ENCODE data around the gene TTC16. TPM values are rescaled to one million over a fixed set of nuclear protein-coding genes. Genes with fewer than 3 reads are reported as not detected.

The TTC16 gene
- 10 to 100 TPM in 1 of 5 donors, 1 to 10 TPM in 4; 4.6 to 31.8 (median 6.2) TPM for total RNA-seq
- 16.8 TPM for total RNA-seq (2013)
- total RNA-seq: 0.11 to 29.1 (median 7.4) reads per million in 29 experiments

GRCh38 chr9:127715470-127716337 is at the start of gene TTC16, which contains the start of gene PTRH1:
Gene TTC16 (plus strand): TSS chr9:127716079. CDS start chr9:127716146, 67 bp downstream.
Gene PTRH1 (minus strand): TSS chr9:127715663. CDS start chr9:127715639, 24 bp downstream.
- 9% methylated on average over 63 of the region's 65 CpGs for WGBS (ENCODE audit: insufficient coverage)
- Histone ChIP-seq H3K36me3 (ENCODE audit: control insufficient read depth in 2 of 2, extremely low read depth in 1 of 2, insufficient read depth in 1 of 2, low read length in 1 of 2) (peaks cover 0 to 4% of the 10 kb centered on the region in 2 donors), H3K4me1 (ENCODE audit: control insufficient read depth in 1 of 2, extremely low read depth in 1 of 2, insufficient read depth in 2 of 2, low read length in 2 of 2) (peaks cover 8 to 69% of the 10 kb centered on the region in 2 experiments), H3K27me3 (replicated peaks in 1 of 2; ENCODE audit: control insufficient read depth in 2 of 2, extremely low read depth in 1 of 2, insufficient read depth in 2 of 2, low read length in 1 of 2) (no peaks in the 10 kb centered on the region), H3K27ac (ENCODE audit: low read length) (peak within 1 kb of the TSS; percentile 75), H3K9me3 (no peaks in the 10 kb centered on the region), H3K4me3 (ENCODE audit: control insufficient read depth in 1 of 2, extremely low read depth in 1 of 2, low read length in 1 of 2) (peak within 1 kb of the TSS; percentile 78 to 97)
- POLR2A ChIA-PET: interaction anchor here in 1 of 2 donors (0.7 kb wide), 1 partner anchor 10 kb away, joined by 3 read pairs; no protein-coding TSS in a partner anchor
- CTCF ChIA-PET: interaction anchor here (0.6 to 2.3 kb wide), 7 partner anchors 19 to 259 kb away, joined by 3 to 20 read pairs (median 3); partner anchors contain the start of gene TOR2A (in 2 of the 2)
- H3K9me3 Mint-ChIP-seq: no peaks in the 10 kb centered on the region
- H3K36me3 Mint-ChIP-seq: no peaks in the 10 kb centered on the region
- peak within 1 kb of the TSS; percentile 91 to 95 for H3K27ac Mint-ChIP-seq
- peaks cover 34 to 46% (median 39%) of the 10 kb centered on the region in 3 donors for H3K4me1 Mint-ChIP-seq
- ATAC-seq (replicated peaks in 1 of 4): peak; percentile 92 to 95 (median 94)
- H3K4me3 Mint-ChIP-seq: peak within 1 kb of the TSS; percentile 94 to 98 (median 98)
- H3K27me3 Mint-ChIP-seq: no peaks in the 10 kb centered on the region
- DNase-seq: peak; percentile 89 to 98 (median 95)

- no peak for ATAC-seq (replicated peaks in 1 of 4)
- ChIA-PET POLR2A (interaction anchor here (0.5 to 0.6 kb wide), 2 partner anchors 492 to 923 kb away, joined by 5 to 6 read pairs; no protein-coding TSS in a partner anchor), CTCF (no interaction called here)
- Histone ChIP-seq H3K27me3 (replicated peaks in 1 of 2; ENCODE audit: control insufficient read depth in 2 of 2, extremely low read depth in 1 of 2, insufficient read depth in 2 of 2, low read length in 1 of 2) (peaks cover 0 to 4% of the 10 kb centered on the region in 2 experiments), H3K4me1 (ENCODE audit: control insufficient read depth in 1 of 2, extremely low read depth in 1 of 2, insufficient read depth in 2 of 2, low read length in 2 of 2) (no peaks in the 10 kb centered on the region), H3K4me3 (ENCODE audit: control insufficient read depth in 1 of 2, extremely low read depth in 1 of 2, low read length in 1 of 2) (no peak overlapping the region), H3K9me3 (no peaks in the 10 kb centered on the region), H3K36me3 (ENCODE audit: control insufficient read depth in 2 of 2, extremely low read depth in 1 of 2, insufficient read depth in 1 of 2, low read length in 1 of 2) (no peaks in the 10 kb centered on the region), H3K27ac (ENCODE audit: low read length) (no peak overlapping the region)
- Mint-ChIP-seq H3K36me3 (peaks cover 27% of the 10 kb centered on the region), H3K4me3 (no peak overlapping the region), H3K27me3 (no peaks in the 10 kb centered on the region), H3K27ac (no peak overlapping the region), H3K9me3 (no peaks in the 10 kb centered on the region), H3K4me1 (no peaks in the 10 kb centered on the region)
- no peak for DNase-seq
- 83% methylated on average over 1 of the region's 3 CpGs for WGBS (ENCODE audit: insufficient coverage)
Observed at GRCh38 chr9:127667127-127667844, 48.6 kb upstream of the TTC16 start.

GRCh38 chr9:127667906-127668305 is 48.0 kb upstream of the TTC16 start:
- Histone ChIP-seq H3K36me3 (ENCODE audit: control insufficient read depth in 2 of 2, extremely low read depth in 1 of 2, insufficient read depth in 1 of 2, low read length in 1 of 2) (no peaks in the 10 kb centered on the region), H3K9me3 (no peaks in the 10 kb centered on the region), H3K4me3 (ENCODE audit: control insufficient read depth in 1 of 2, extremely low read depth in 1 of 2, low read length in 1 of 2) (no peak overlapping the region), H3K4me1 (ENCODE audit: control insufficient read depth in 1 of 2, extremely low read depth in 1 of 2, insufficient read depth in 2 of 2, low read length in 2 of 2) (no peaks in the 10 kb centered on the region), H3K27me3 (replicated peaks in 1 of 2; ENCODE audit: control insufficient read depth in 2 of 2, extremely low read depth in 1 of 2, insufficient read depth in 2 of 2, low read length in 1 of 2) (peaks cover 0 to 4% of the 10 kb centered on the region in 2 experiments), H3K27ac (ENCODE audit: low read length) (no peak overlapping the region)
- no peak overlapping the region for H3K4me3 Mint-ChIP-seq
- no peak overlapping the region for H3K27ac Mint-ChIP-seq
- DNase-seq (no peak), ATAC-seq (replicated peaks in 1 of 4) (no peak)
- no peaks in the 10 kb centered on the region for H3K9me3 Mint-ChIP-seq
- no peaks in the 10 kb centered on the region for H3K27me3 Mint-ChIP-seq
- peaks cover 24% of the 10 kb centered on the region for H3K36me3 Mint-ChIP-seq
- ChIA-PET POLR2A (interaction anchor here in 1 of 2 donors (0.6 kb wide), 1 partner anchor 491 kb away, joined by 5 read pairs; no protein-coding TSS in a partner anchor), CTCF (no interaction called here)
- no peaks in the 10 kb centered on the region for H3K4me1 Mint-ChIP-seq
- 88% methylated on average over 17 of the region's 18 CpGs for WGBS (ENCODE audit: insufficient coverage)

- POLR2A ChIA-PET: no interaction called here
Observed at GRCh38 chr9:127673234-127673633, 42.6 kb upstream of the TTC16 start.

GRCh38 chr9:127676638-127677037 is 39.2 kb upstream of the TTC16 start:
- H3K4me1 Mint-ChIP-seq: no peaks in the 10 kb centered on the region
- DNase-seq: no peak
- CTCF ChIA-PET: no interaction called here
- no peak overlapping the region for H3K27ac ChIP-seq (ENCODE audit: low read length)
- H3K4me3 ChIP-seq (ENCODE audit: control insufficient read depth in 1 of 2, extremely low read depth in 1 of 2, low read length in 1 of 2): no peak overlapping the region
- H3K27me3 Mint-ChIP-seq: peaks cover 0 to 2% of the 10 kb centered on the region in 2 donors
- no peak overlapping the region for H3K4me3 Mint-ChIP-seq
- WGBS (ENCODE audit: insufficient coverage): 100% methylated on average over 6 of the region's 12 CpGs
- H3K27me3 ChIP-seq (replicated peaks in 1 of 2; ENCODE audit: control insufficient read depth in 2 of 2, extremely low read depth in 1 of 2, insufficient read depth in 2 of 2, low read length in 1 of 2): peaks cover 0 to 6% of the 10 kb centered on the region in 2 experiments
- H3K27ac Mint-ChIP-seq: no peak overlapping the region
- no peak for ATAC-seq (replicated peaks in 1 of 4)
- peaks cover 0 to 3% of the 10 kb centered on the region in 2 donors for H3K36me3 ChIP-seq (ENCODE audit: control insufficient read depth in 2 of 2, extremely low read depth in 1 of 2, insufficient read depth in 1 of 2, low read length in 1 of 2)
- H3K36me3 Mint-ChIP-seq: peaks cover 18% of the 10 kb centered on the region
- no peaks in the 10 kb centered on the region for H3K4me1 ChIP-seq (ENCODE audit: control insufficient read depth in 1 of 2, extremely low read depth in 1 of 2, insufficient read depth in 2 of 2, low read length in 2 of 2)
- H3K9me3 Mint-ChIP-seq: no peaks in the 10 kb centered on the region
- H3K9me3 ChIP-seq: no peaks in the 10 kb centered on the region
- POLR2A ChIA-PET: no interaction called here

More at GRCh38 chr9:127673234-127673633, 42.6 kb upstream of the TTC16 start:
- ATAC-seq (replicated peaks in 1 of 4) (no peak), DNase-seq (no peak)
- Mint-ChIP-seq H3K27me3 (no peaks in the 10 kb centered on the region), H3K4me3 (no peak overlapping the region), H3K4me1 (no peaks in the 10 kb centered on the region), H3K36me3 (peaks cover 17% of the 10 kb centered on the region), H3K27ac (no peak overlapping the region), H3K9me3 (no peaks in the 10 kb centered on the region)
- CTCF ChIA-PET: no interaction called here
- Histone ChIP-seq H3K36me3 (ENCODE audit: control insufficient read depth in 2 of 2, extremely low read depth in 1 of 2, insufficient read depth in 1 of 2, low read length in 1 of 2) (peaks cover 0 to 3% of the 10 kb centered on the region in 2 donors), H3K9me3 (no peaks in the 10 kb centered on the region), H3K4me1 (ENCODE audit: control insufficient read depth in 1 of 2, extremely low read depth in 1 of 2, insufficient read depth in 2 of 2, low read length in 2 of 2) (no peaks in the 10 kb centered on the region), H3K27me3 (replicated peaks in 1 of 2; ENCODE audit: control insufficient read depth in 2 of 2, extremely low read depth in 1 of 2, insufficient read depth in 2 of 2, low read length in 1 of 2) (no peaks in the 10 kb centered on the region), H3K4me3 (ENCODE audit: control insufficient read depth in 1 of 2, extremely low read depth in 1 of 2, low read length in 1 of 2) (no peak overlapping the region), H3K27ac (ENCODE audit: low read length) (no peak overlapping the region)
- 88% methylated on average over 3 of the region's 7 CpGs for WGBS (ENCODE audit: insufficient coverage)

GRCh38 chr9:127679506-127679905 is 36.4 kb upstream of the TTC16 start:
- no peak for DNase-seq
- Mint-ChIP-seq H3K4me1 (no peaks in the 10 kb centered on the region), H3K36me3 (peaks cover 16% of the 10 kb centered on the region), H3K4me3 (no peak overlapping the region), H3K27me3 (peaks cover 0 to 2% of the 10 kb centered on the region in 2 donors), H3K9me3 (no peaks in the 10 kb centered on the region), H3K27ac (no peak overlapping the region)
- Histone ChIP-seq H3K27ac (ENCODE audit: low read length) (no peak overlapping the region), H3K4me1 (ENCODE audit: control insufficient read depth in 1 of 2, extremely low read depth in 1 of 2, insufficient read depth in 2 of 2, low read length in 2 of 2) (no peaks in the 10 kb centered on the region), H3K4me3 (ENCODE audit: control insufficient read depth in 1 of 2, extremely low read depth in 1 of 2, low read length in 1 of 2) (no peak overlapping the region), H3K36me3 (ENCODE audit: control insufficient read depth in 2 of 2, extremely low read depth in 1 of 2, insufficient read depth in 1 of 2, low read length in 1 of 2) (peaks cover 0 to 3% of the 10 kb centered on the region in 2 donors), H3K27me3 (replicated peaks in 1 of 2; ENCODE audit: control insufficient read depth in 2 of 2, extremely low read depth in 1 of 2, insufficient read depth in 2 of 2, low read length in 1 of 2) (peaks cover 0 to 6% of the 10 kb centered on the region in 2 experiments), H3K9me3 (no peaks in the 10 kb centered on the region)
- ChIA-PET CTCF (no interaction called here), POLR2A (no interaction called here)
- WGBS (ENCODE audit: insufficient coverage): no CpG with 5 or more reads among the region's 2 CpGs
- ATAC-seq (replicated peaks in 1 of 4): no peak
